Fibroblast of lung (primary cell): ENCODE data around the gene TIFAB.

Experiments
- EZH2 ChIP-seq: IDR thresholded peaks from 2 replicates; pipeline ENCODE4 v1.5.1; 2012; ENCODE audit warnings: low read length, control low read depth, mild to moderate bottlenecking; ENCODE audit errors: missing control alignments
- TF ChIP-seq, protein P1 (sequence below), 2 donors: IDR thresholded peaks in 1 of 2; conservative IDR thresholded peaks in 1 of 2; 1 replicate in 1 of 2; 2 replicates in 1 of 2; pipeline ENCODE4 v1.5.1; 2011 to 2012; ENCODE audit warnings: low read length in 2 of 2, control low read depth in 1 of 2, inconsistent platforms in 1 of 2, low read depth in 1 of 2, mild to moderate bottlenecking in 1 of 2

DNA sequence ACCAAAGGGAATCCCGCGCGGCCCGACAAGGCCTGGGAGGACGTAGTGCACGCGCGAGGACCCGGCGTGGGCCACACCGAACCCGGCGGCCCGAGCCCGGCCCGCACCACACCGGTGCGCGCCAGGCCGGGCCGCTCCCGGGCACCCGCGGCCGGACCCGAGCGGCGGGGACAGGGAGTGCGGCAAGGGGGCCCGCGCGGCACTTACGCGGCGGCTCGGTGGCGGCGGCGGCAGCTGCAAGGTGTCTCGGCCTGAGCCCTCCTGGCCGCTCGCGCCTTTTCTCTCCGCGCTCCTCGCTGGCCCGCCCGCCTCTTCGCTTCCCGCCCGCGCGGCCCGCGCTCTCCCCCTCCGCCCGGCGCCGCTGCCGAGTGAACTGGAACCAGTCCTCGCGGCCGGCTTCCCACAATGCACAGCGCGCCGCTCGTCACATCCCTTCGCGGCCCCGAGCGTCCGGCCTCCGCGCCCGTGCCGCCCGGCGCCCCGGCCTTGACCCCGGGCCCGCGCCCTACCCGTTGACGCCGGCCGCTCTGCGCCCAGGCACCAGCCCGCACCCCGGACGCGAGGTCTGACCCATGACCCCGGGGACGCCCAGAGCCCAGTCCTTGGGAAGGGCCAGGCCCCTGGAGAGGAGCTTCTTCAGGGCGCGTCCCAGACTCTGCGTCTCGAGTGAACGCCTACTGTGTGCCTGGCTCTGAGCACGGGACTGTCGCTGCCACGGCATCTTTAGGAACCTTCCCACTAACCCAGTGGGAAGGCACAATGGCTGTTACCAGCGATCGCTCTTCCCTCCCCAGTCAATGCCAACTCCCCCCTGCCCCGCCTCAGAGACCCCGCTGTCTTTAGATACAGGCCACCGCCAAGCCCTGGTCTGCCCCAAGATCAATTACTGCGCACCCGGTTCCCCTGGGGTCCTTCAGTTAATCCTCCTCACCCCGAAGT, 53.0 kb downstream of the TIFAB start, which contains the start of gene MACROH2A1:
- no peak for TF ChIP-seq EZH2
- TF ChIP-seq, protein P1, sequence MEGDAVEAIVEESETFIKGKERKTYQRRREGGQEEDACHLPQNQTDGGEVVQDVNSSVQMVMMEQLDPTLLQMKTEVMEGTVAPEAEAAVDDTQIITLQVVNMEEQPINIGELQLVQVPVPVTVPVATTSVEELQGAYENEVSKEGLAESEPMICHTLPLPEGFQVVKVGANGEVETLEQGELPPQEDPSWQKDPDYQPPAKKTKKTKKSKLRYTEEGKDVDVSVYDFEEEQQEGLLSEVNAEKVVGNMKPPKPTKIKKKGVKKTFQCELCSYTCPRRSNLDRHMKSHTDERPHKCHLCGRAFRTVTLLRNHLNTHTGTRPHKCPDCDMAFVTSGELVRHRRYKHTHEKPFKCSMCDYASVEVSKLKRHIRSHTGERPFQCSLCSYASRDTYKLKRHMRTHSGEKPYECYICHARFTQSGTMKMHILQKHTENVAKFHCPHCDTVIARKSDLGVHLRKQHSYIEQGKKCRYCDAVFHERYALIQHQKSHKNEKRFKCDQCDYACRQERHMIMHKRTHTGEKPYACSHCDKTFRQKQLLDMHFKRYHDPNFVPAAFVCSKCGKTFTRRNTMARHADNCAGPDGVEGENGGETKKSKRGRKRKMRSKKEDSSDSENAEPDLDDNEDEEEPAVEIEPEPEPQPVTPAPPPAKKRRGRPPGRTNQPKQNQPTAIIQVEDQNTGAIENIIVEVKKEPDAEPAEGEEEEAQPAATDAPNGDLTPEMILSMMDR (conservative IDR thresholded peaks at IDR 0.05 in 1 of 2, IDR thresholded peaks at IDR 0.05 in 1 of 2; ENCODE audit: low read depth in 1 of 2, low read length in 2 of 2) = no peak
